GM12878 (cell line): ENCODE data around the gene TM9SF2. TPM values are rescaled to one million over a fixed set of nuclear protein-coding genes. Genes with fewer than 3 reads are reported as not detected.

ENCODE experiments used
- ATAC-seq: fragments of 200-7000 bp; cut with Tn5 transposase; 3 replicates; pipeline ENCODE4 v1.9.1; 2020; ENCODE audit warnings: mild to moderate bottlenecking, moderate library complexity
- BruUV-seq: library from RNA; stranded (reverse); fragments of 400-500 nt; replicated peaks from 2 replicates; lab custom pipeline; 2021; lab: Mats Ljungman, UMichigan
- CTCF ChIA-PET: fragments of 300-600 bp; sonication (Branson Sonifier 250); formaldehyde crosslinking; extraction: SDS; loops from one replicate; lab custom pipeline; 2021; ENCODE audit warnings: inconsistent platforms; lab: Yijun Ruan, JAX
- POLR2A ChIA-PET: fragments of 350-600 bp; formaldehyde crosslinking; extraction: SDS; loops from one replicate; lab custom pipeline; 2021; ENCODE audit warnings: inconsistent platforms; lab: Charles Lee
- RAD21 ChIA-PET: fragments of 300-600 bp; sonication (Branson Sonifier 250); formaldehyde crosslinking; loops from one replicate; lab custom pipeline; 2023; ENCODE audit warnings: antibody characterized with exemption; ENCODE audit not compliant: unreplicated experiment; lab: Charles Lee
- SMC1A ChIA-PET: fragments of 300-600 bp; sonication (Branson Sonifier 250); formaldehyde crosslinking; loops from one replicate; lab custom pipeline; 2023; ENCODE audit not compliant: unreplicated experiment, uncharacterized antibody; lab: Charles Lee
- DNase-seq: peaks from one replicate; pipeline ENCODE4 v3.0.0-alpha.2; 2011; ENCODE audit warnings: low read depth, low spot score
- FAIRE-seq: peaks from 3 replicates; lab custom pipeline; 2011; peaks lifted over from hg19 to GRCh38; lab: Jason Lieb, UNC
- H2AFZ ChIP-seq: 2 replicates; pipeline ENCODE4 v1.6.0; 2011; ENCODE audit warnings: low read depth, low read length, control low read depth; ENCODE audit not compliant: control insufficient read depth
- H3K27ac ChIP-seq: 2 replicates; pipeline ENCODE4 v1.5.1; 2011; ENCODE audit warnings: control low read depth; ENCODE audit not compliant: control insufficient read depth, insufficient read depth
- H3K27me3 ChIP-seq, 2 experiments: replicated peaks in 1 of 2; 2 replicates each; pipeline versions ENCODE4 v1.6.0 to v1.6.1; 2011; ENCODE audit warnings: low read length in 1 of 2; ENCODE audit not compliant: control insufficient read depth in 2 of 2, insufficient read depth in 2 of 2
- H3K36me3 ChIP-seq, 2 experiments: 2 replicates each; pipeline ENCODE4 v1.5.1; 2011; ENCODE audit warnings: low read length in 1 of 2; ENCODE audit not compliant: control insufficient read depth in 2 of 2, insufficient read depth in 2 of 2
- H3K4me1 ChIP-seq: 2 replicates; pipeline ENCODE4 v1.6.1; 2011; ENCODE audit warnings: mild to moderate bottlenecking, low read length, moderate library complexity, mixed read lengths; ENCODE audit not compliant: control insufficient read depth, insufficient read depth
- H3K4me2 ChIP-seq: 2 replicates; pipeline ENCODE4 v1.6.0; 2011; ENCODE audit warnings: control low read depth; ENCODE audit not compliant: control insufficient read depth, insufficient read depth
- H3K4me3 ChIP-seq: fragments of 200-600 bp; sonication (generic); 2 replicates; pipeline ENCODE4 v1.5.1; 2016
- H3K79me2 ChIP-seq: 2 replicates; pipeline ENCODE4 v1.6.0; 2011; ENCODE audit warnings: low read length; ENCODE audit not compliant: control insufficient read depth, insufficient read depth
- H3K9ac ChIP-seq: 2 replicates; pipeline ENCODE4 v1.8.0; 2011; ENCODE audit warnings: low read length, control low read depth, mixed read lengths; ENCODE audit not compliant: control insufficient read depth, insufficient read depth
- H3K9me3 ChIP-seq: replicated peaks from 3 replicates; pipeline ENCODE4 v1.5.1; 2011; ENCODE audit warnings: mild to moderate bottlenecking, low read length; ENCODE audit not compliant: control insufficient read depth, insufficient read depth
- H4K20me1 ChIP-seq: 2 replicates; pipeline ENCODE4 v1.6.0; 2011; ENCODE audit not compliant: control insufficient read depth, insufficient read depth
- ATF7 ChIP-seq: fragments of 450-650 bp; IDR thresholded peaks from 2 replicates; pipeline ENCODE4 v1.6.1; 2016; ENCODE audit warnings: low read depth, mild to moderate bottlenecking
- CBX5 ChIP-seq: sonication (generic); IDR thresholded peaks from 2 replicates; pipeline ENCODE4 v1.6.1; 2016; ENCODE audit warnings: low read depth, moderate library complexity, mild to moderate bottlenecking, inconsistent platforms
- EED ChIP-seq: sonication (generic); IDR thresholded peaks from 2 replicates; pipeline ENCODE4 v1.6.1; 2016; ENCODE audit warnings: antibody characterized with exemption, low read depth
- ETV6 ChIP-seq, 2 experiments: fragments of 450-650 bp in 1 of 2; IDR thresholded peaks in 1 of 2; conservative IDR thresholded peaks in 1 of 2; 2 replicates each; pipeline ENCODE4 v1.6.1; 2014; ENCODE audit warnings: antibody characterized with exemption in 1 of 2, borderline replicate concordance in 1 of 2, low read depth in 1 of 2, mild to moderate bottlenecking in 1 of 2, moderate library complexity in 1 of 2
- GATAD2B ChIP-seq: fragments of 450-650 bp; conservative IDR thresholded peaks from 2 replicates; pipeline ENCODE4 v1.6.1; 2017; ENCODE audit warnings: low read depth, mild to moderate bottlenecking, moderate library complexity
- HCFC1 ChIP-seq: fragments of 150-350 bp; IDR thresholded peaks from 2 replicates; pipeline ENCODE4 v1.6.1; 2014; ENCODE audit warnings: low read length
- HDAC2 ChIP-seq: fragments of 200-600 bp; sonication (generic); IDR thresholded peaks from 2 replicates; pipeline ENCODE4 v1.6.1; 2017
- KAT2A ChIP-seq: conservative IDR thresholded peaks from 2 replicates; pipeline ENCODE4 v1.6.1; 2011; ENCODE audit warnings: low read depth, low read length; ENCODE audit not compliant: control insufficient read depth
- PML ChIP-seq: IDR thresholded peaks from 2 replicates; pipeline ENCODE4 v1.6.1; 2012; ENCODE audit warnings: low read length, inconsistent platforms
- RAD51 ChIP-seq: fragments of 450-650 bp; IDR thresholded peaks from 2 replicates; pipeline ENCODE4 v1.6.1; 2016; ENCODE audit warnings: moderate library complexity, mild to moderate bottlenecking, inconsistent platforms
- RB1 ChIP-seq: fragments of 450-650 bp; formaldehyde crosslinking; IDR thresholded peaks from 2 replicates; pipeline ENCODE4 v1.6.1; 2017; ENCODE audit warnings: mild to moderate bottlenecking, borderline replicate concordance
- SMAD1 ChIP-seq: fragments of 450-650 bp; IDR thresholded peaks from 2 replicates; pipeline ENCODE4 v1.6.1; 2018; ENCODE audit warnings: mild to moderate bottlenecking, low read depth; ENCODE audit not compliant: partially characterized antibody
- TARDBP ChIP-seq: IDR thresholded peaks from 2 replicates; pipeline ENCODE4 v1.6.1; 2016; ENCODE audit warnings: borderline replicate concordance
- TBL1XR1 ChIP-seq: IDR thresholded peaks from 2 replicates; pipeline ENCODE4 v1.6.1; 2012; ENCODE audit warnings: low read depth, low read length, improper control_type of control experiment
- YY1 ChIP-seq: IDR thresholded peaks from 2 replicates; pipeline ENCODE4 v1.6.1; 2011; ENCODE audit warnings: low read depth, mild to moderate bottlenecking, low read length
- ZNF687 ChIP-seq: fragments of 450-650 bp; IDR thresholded peaks from 2 replicates; pipeline ENCODE4 v1.6.1; 2017; ENCODE audit warnings: mild to moderate bottlenecking, moderate library complexity
- ZSCAN29 ChIP-seq: fragments of 450-650 bp; IDR thresholded peaks from 2 replicates; pipeline ENCODE4 v1.6.1; 2017; ENCODE audit warnings: mild to moderate bottlenecking, moderate library complexity
- ZZZ3 ChIP-seq: IDR thresholded peaks from 2 replicates; pipeline ENCODE4 v1.6.1; 2011; ENCODE audit warnings: low read depth; ENCODE audit not compliant: control insufficient read depth, insufficient read length
- WGBS: methylation state at CpG from one replicate; pipeline ENCODE4 v1.1.6; 2016; ENCODE audit warnings: low lambda C conversion rate; ENCODE audit not compliant: insufficient replicate concordance, insufficient coverage; ENCODE audit errors: missing lambda C conversion rate; 5-methylcytosine and 5-hydroxymethylcytosine counted together
- in situ Hi-C: fragments of 300-500 bp; cut with MboI; formaldehyde crosslinking; loops from 9 replicates; pipeline ENCODE4 v1.14.3; 2018; ENCODE audit warnings: mixed read lengths
- intact Hi-C: fragments of 100-400 bp; cut with micrococcal nuclease; formaldehyde crosslinking; loops from one replicate; pipeline ENCODE4 v1.14.2; 2022; ENCODE audit not compliant: unreplicated experiment
- polyA plus RNA-seq, 11 experiments: library from polyadenylated mRNA; depleted of rRNA in 4 of 11; unstranded in 6 of 11; stranded (reverse) in 5 of 11; fragments of >200 nt; fragmentation: Nextera tagmentation in 4 of 11; fragmentation: Illumina TruSeq in 1 of 11; extraction: Ambion mirVana in 4 of 11; extraction: Trizol in 1 of 11; gene quantifications; 1 replicate in 1 of 11; 2 replicates in 10 of 11; pipeline versions ENCODE4 v1.2.1 to v1.2.3, GENCODE V29; 2011 to 2016; ENCODE audit warnings: inconsistent platforms in 2 of 11, missing spikeins in 2 of 11, low read depth in 1 of 11
- total RNA-seq, 4 experiments: library from RNA; depleted of rRNA in 3 of 4; stranded (reverse); fragments of >200 nt in 3 of 4; fragmentation: Illumina TruSeq in 1 of 4; extraction: Trizol in 1 of 4; gene quantifications; 2 replicates each; pipeline versions ENCODE4 v1.2.1 to v1.2.3, GENCODE V29; 2013 to 2021

Gene TM9SF2
- total and polyA plus RNA-seq, 10 of the 15 experiments (the other 5 are each of a cell fraction or from before 2014, with no cell fraction given): 34.6 to 128 (median 79.2) TPM

GRCh38 chr13:99580500-99581268 lies 79.4 kb downstream of the TM9SF2 start:
- H3K27me3 ChIP-seq: no peaks in the 10 kb centered on the region
- H3K79me2 ChIP-seq: no peaks in the 10 kb centered on the region
- peaks cover 5% of the 10 kb centered on the region for H3K4me1 ChIP-seq
- no TSS peak for BruUV-seq
- H3K9me3 ChIP-seq: no peaks in the 10 kb centered on the region
- no peak for ATAC-seq
- no peak for TF ChIP-seq GATAD2B
- TF ChIP-seq RB1: no peak
- no peak for TF ChIP-seq SMAD1
- TF ChIP-seq PML: no peak
- TF ChIP-seq ATF7: no peak
- no peak for TF ChIP-seq ZSCAN29
- no peak for TF ChIP-seq ZZZ3
- no peak for TF ChIP-seq RAD51
- TF ChIP-seq KAT2A: no peak
- no peak for TF ChIP-seq TARDBP
- TF ChIP-seq CBX5: no peak
- TF ChIP-seq ZNF687: no peak
- no peak for TF ChIP-seq EED
- TF ChIP-seq HDAC2: no peak
- no peak for TF ChIP-seq HCFC1
- TF ChIP-seq TBL1XR1: no peak
- TF ChIP-seq ETV6 (conservative IDR thresholded peaks at IDR 0.05 in 1 of 2, IDR thresholded peaks at IDR 0.05 in 1 of 2; ENCODE audit: borderline replicate concordance in 1 of 2, low read depth in 1 of 2): no peak
- TF ChIP-seq YY1: no peak
- TF ChIP-seq, all 136 proteins: peak for 0
- in situ Hi-C loops (no loop called here), intact Hi-C loops (no loop called here)
- H3K4me3 ChIP-seq: no peak overlapping the region
- no peak overlapping the region for H3K9ac ChIP-seq
- ChIA-PET SMC1A (no interaction called here), CTCF (interaction anchor here (1.4 kb wide), 1 partner anchor 34 kb away, joined by 4 read pairs; no protein-coding TSS in a partner anchor), POLR2A (interaction anchor here (0.5 kb wide), 1 partner anchor 95 kb away, joined by 3 read pairs; no protein-coding TSS in a partner anchor), RAD21 (no interaction called here)
- H2AFZ ChIP-seq: no peak overlapping the region
- H3K27ac ChIP-seq: no peak overlapping the region
- no peaks in the 10 kb centered on the region for H4K20me1 ChIP-seq
- DNase-seq (no peak), FAIRE-seq (no peak)
- whole genome bisulfite sequencing: 44% methylated on average over 7 of the region's 7 CpGs
- H3K36me3 ChIP-seq: no peaks in the 10 kb centered on the region
- no peak overlapping the region for H3K4me2 ChIP-seq
